K562 (cell line): Measurements from ENCODE around the gene ATM. TPM values are rescaled to one million over a fixed set of nuclear protein-coding genes. Genes with fewer than 3 reads are reported as not detected.

Experiments
- CEBPG ChIP-seq, 3 experiments: fragments of 200-800 bp in 1 of 3; sonication (Bioruptor generic) in 1 of 3; sonication (generic) in 1 of 3; formaldehyde crosslinking in 1 of 3; IDR thresholded peaks in 2 of 3; conservative IDR thresholded peaks in 1 of 3; 2 replicates each; pipeline versions ENCODE4 v1.6.1 to v1.8.0; 2016 to 2022; ENCODE audit warnings: missing compliant biosample characterization in 2 of 3, missing genetic modification characterization in 2 of 3, mild to moderate bottlenecking in 1 of 3, missing genetic modification reagents in 1 of 3
- CXXC5 ChIP-seq: fragments of 250-450 bp; sonication (Bioruptor Pico); IDR thresholded peaks from 2 replicates; pipeline ENCODE4 v1.8.0; 2022; ENCODE audit warnings: inconsistent platforms, mild to moderate bottlenecking, moderate library complexity
- DIDO1 ChIP-seq: fragments of 450-650 bp; IDR thresholded peaks from 2 replicates; pipeline ENCODE4 v1.6.1; 2016; ENCODE audit warnings: low read depth, missing biosample characterization, missing genetic modification characterization
- FOSL1 ChIP-seq: fragments of 200-800 bp; sonication (Bioruptor generic); conservative IDR thresholded peaks from 2 replicates; pipeline ENCODE4 v1.6.1; 2016; ENCODE audit warnings: missing genetic modification characterization, missing compliant biosample characterization
- FOXA3 ChIP-seq, 2 experiments: fragments of 450-650 bp in 1 of 2; sonication (generic) in 1 of 2; formaldehyde crosslinking; IDR thresholded peaks in 1 of 2; conservative IDR thresholded peaks in 1 of 2; 2 replicates each; pipeline versions ENCODE4 v1.4.0 to v1.8.0; 2020 to 2022; ENCODE audit warnings: mild to moderate bottlenecking in 2 of 2, missing genetic modification reagents in 1 of 2
- GABPB2 ChIP-seq: fragments of 250-450 bp; sonication (Bioruptor Pico); conservative IDR thresholded peaks from 2 replicates; pipeline ENCODE4 v1.5.1; 2021; ENCODE audit warnings: mild to moderate bottlenecking
- GATAD2A ChIP-seq: fragments of 450-650 bp; IDR thresholded peaks from 2 replicates; pipeline ENCODE4 v1.6.1; 2017
- NFE2 ChIP-seq: IDR thresholded peaks from 2 replicates; pipeline ENCODE4 v1.6.1; 2014; ENCODE audit warnings: antibody characterized with exemption, low read depth
- NR2C1 ChIP-seq, 2 experiments: fragments of 450-650 bp; IDR thresholded peaks; 2 replicates each; pipeline ENCODE4 v1.6.1; 2017; ENCODE audit warnings: mild to moderate bottlenecking in 2 of 2, antibody characterized with exemption in 1 of 2, inconsistent platforms in 1 of 2, missing compliant biosample characterization in 1 of 2, missing genetic modification characterization in 1 of 2
- POLR2H ChIP-seq: IDR thresholded peaks from 2 replicates; pipeline ENCODE4 v1.6.1; 2016; ENCODE audit warnings: missing genetic modification characterization, low read depth, mild to moderate bottlenecking, control low read depth, missing compliant biosample characterization, moderate library complexity
- RBM25 ChIP-seq: fragments of 200-400 bp; formaldehyde crosslinking; IDR thresholded peaks from 2 replicates; pipeline ENCODE4 v1.6.1; 2018; ENCODE audit warnings: low read length, low read depth, moderate library complexity; ENCODE audit not compliant: severe bottlenecking
- SAFB2 ChIP-seq: fragments of 200-400 bp; formaldehyde crosslinking; IDR thresholded peaks from 2 replicates; pipeline ENCODE4 v1.6.1; 2018; ENCODE audit warnings: borderline replicate concordance, low read length, low read depth, moderate library complexity; ENCODE audit not compliant: severe bottlenecking
- SIN3A ChIP-seq, 2 experiments: fragments of 150-350 bp in 1 of 2; IDR thresholded peaks; 2 replicates each; pipeline ENCODE4 v1.6.1; 2011 to 2016; ENCODE audit warnings: borderline replicate concordance in 2 of 2, low read depth in 2 of 2, low read length in 2 of 2, mild to moderate bottlenecking in 2 of 2, moderate library complexity in 2 of 2; ENCODE audit not compliant: control insufficient read depth in 1 of 2
- SMARCA4 ChIP-seq: fragments of 450-650 bp; IDR thresholded peaks from 2 replicates; pipeline ENCODE4 v1.6.1; 2016
- SOX6 ChIP-seq: fragments of 450-650 bp; IDR thresholded peaks from 2 replicates; pipeline ENCODE4 v1.6.1; 2014; ENCODE audit warnings: mild to moderate bottlenecking
- STAT5A ChIP-seq: IDR thresholded peaks from 2 replicates; pipeline ENCODE4 v1.6.1; 2012; ENCODE audit warnings: low read length, inconsistent platforms, borderline replicate concordance
- TCF3 ChIP-seq: sonication (generic); formaldehyde crosslinking; IDR thresholded peaks from 2 replicates; pipeline ENCODE4 v1.4.0; 2020; ENCODE audit warnings: mild to moderate bottlenecking, missing genetic modification reagents
- ZBTB5 ChIP-seq: fragments of 450-650 bp; IDR thresholded peaks from 2 replicates; pipeline ENCODE4 v1.6.1; 2017; ENCODE audit warnings: antibody characterized with exemption
- ZC3H4 ChIP-seq: sonication (generic); formaldehyde crosslinking; IDR thresholded peaks from 2 replicates; pipeline ENCODE4 v1.9.0; 2021; ENCODE audit warnings: missing genetic modification reagents, borderline replicate concordance
- ZMIZ1 ChIP-seq, 2 experiments: fragments of 150-350 bp in 1 of 2; IDR thresholded peaks; 2 replicates each; pipeline ENCODE4 v1.6.1; 2012 to 2016; ENCODE audit warnings: low read depth in 2 of 2, low read length in 2 of 2, mild to moderate bottlenecking in 1 of 2, moderate library complexity in 1 of 2
- ZNF311 ChIP-seq: fragments of 250-450 bp; sonication (Bioruptor Pico); IDR thresholded peaks from 2 replicates; pipeline ENCODE4 v1.4.0; 2020; ENCODE audit warnings: mild to moderate bottlenecking, moderate library complexity
- ZNF589 ChIP-seq: fragments of 200-800 bp; sonication (Bioruptor generic); IDR thresholded peaks from 2 replicates; pipeline ENCODE4 v1.6.1; 2016; ENCODE audit warnings: low read depth, missing genetic modification characterization, missing compliant biosample characterization
- ZNF75A ChIP-seq: fragments of 450-650 bp; formaldehyde crosslinking; IDR thresholded peaks from 2 replicates; pipeline ENCODE4 v1.4.0; 2020; ENCODE audit warnings: mild to moderate bottlenecking
- polyA plus RNA-seq, 8 experiments: library from polyadenylated mRNA; depleted of rRNA in 4 of 8; stranded (reverse) in 5 of 8; unstranded in 3 of 8; fragments of >200 nt; fragmentation: Nextera tagmentation in 2 of 8; fragmentation: Illumina TruSeq in 1 of 8; extraction: Ambion mirVana in 2 of 8; extraction: Trizol in 1 of 8; gene quantifications; 2 replicates each; pipeline versions ENCODE4 v1.2.1 to v1.2.3, GENCODE V29; 2011 to 2014; ENCODE audit warnings: inconsistent platforms in 1 of 8, missing spikeins in 1 of 8
- total RNA-seq, 7 experiments: library from RNA; depleted of rRNA in 6 of 7; stranded (reverse); fragments of >200 nt in 6 of 7; fragmentation: Illumina TruSeq in 2 of 7; extraction: Trizol in 2 of 7; gene quantifications; 2 replicates each; pipeline versions ENCODE4 v1.2.1 to v1.2.3, GENCODE V29; 2011 to 2021; ENCODE audit warnings: low replicate concordance in 1 of 7

ATM gene
- total and polyA plus RNA-seq, 9 of the 15 experiments (the other 6 are each of a cell fraction or from before 2014, with no cell fraction given) = 8.3 to 46.8 (median 26.2) TPM

DNA sequence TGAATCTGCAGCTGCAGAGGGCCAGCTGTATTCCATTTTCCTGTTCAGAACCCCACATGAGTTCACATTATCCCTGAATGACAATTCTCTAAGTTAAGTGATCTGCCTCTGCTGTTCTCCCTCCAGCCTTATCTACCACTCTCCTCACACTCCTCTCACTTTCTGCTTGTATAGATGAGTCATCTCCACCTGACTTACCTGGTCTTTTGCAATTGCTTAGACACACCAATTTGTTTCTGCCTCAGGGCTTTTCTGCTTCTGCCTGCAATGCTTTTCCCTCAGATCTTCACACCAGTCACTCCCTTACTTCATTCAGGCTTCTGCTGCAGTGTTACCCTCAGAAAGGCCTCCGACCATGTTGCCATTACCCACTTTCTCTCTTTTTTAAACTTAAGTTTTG is 118.1 kb downstream of the ATM start (continued):
- no peak for TF ChIP-seq NR2C1 (IDR thresholded peaks at IDR 0.05)
- no peak for TF ChIP-seq NR2C1 (tag; IDR thresholded peaks at IDR 0.05)
- no peak for TF ChIP-seq STAT5A
- peak; percentile 25; the same call in 1 of the 2 replicates for TF ChIP-seq NFE2
- TF ChIP-seq SMARCA4 = peak; percentile 88
- no peak for TF ChIP-seq ZNF75A (CRISPR knock-in tag)
- TF ChIP-seq ZNF311 = no peak
- TF ChIP-seq SOX6 = peak; percentile 70
- no peak for TF ChIP-seq ZNF589
- TF ChIP-seq GATAD2A = peak; percentile 57; the same call in 1 of the 2 replicates
- no peak for TF ChIP-seq FOXA3 (CRISPR knock-in tag; conservative IDR thresholded peaks at IDR 0.05 in 1 of 2, IDR thresholded peaks at IDR 0.05 in 1 of 2)
- no peak for TF ChIP-seq DIDO1 (tag)
- no peak for TF ChIP-seq RBM25
- TF ChIP-seq SIN3A (IDR thresholded peaks at IDR 0.05; ENCODE audit: borderline replicate concordance in 2 of 2, control insufficient read depth in 1 of 2, low read depth in 2 of 2, low read length in 2 of 2) = no peak
- TF ChIP-seq ZC3H4 = no peak
- TF ChIP-seq SAFB2 = no peak
- TF ChIP-seq CXXC5 (CRISPR knock-in tag) = no peak
- TF ChIP-seq FOSL1 (tag) = peak; percentile 77
- TF ChIP-seq ZBTB5 = no peak
- TF ChIP-seq GABPB2 (CRISPR knock-in tag) = no peak
- peak; percentile 31; the same call in 1 of the 2 replicates for TF ChIP-seq TCF3
- no peak for TF ChIP-seq POLR2H (tag)
- TF ChIP-seq CEBPG (CRISPR knock-in tag; IDR thresholded peaks at IDR 0.05) = no peak
- peak in 1 of 2 experiments; percentile 25; a peak in 1 of 4 replicates for TF ChIP-seq CEBPG (tag; conservative IDR thresholded peaks at IDR 0.05 in 1 of 2, IDR thresholded peaks at IDR 0.05 in 1 of 2)
- no peak for TF ChIP-seq ZMIZ1 (IDR thresholded peaks at IDR 0.05; ENCODE audit: low read depth in 2 of 2, low read length in 2 of 2)
